HT-29 (cell line): ENCODE results near the gene FAM98B. TPM values are rescaled to one million over a fixed set of nuclear protein-coding genes. Genes with fewer than 3 reads are reported as not detected.
"Not testable (repeated sequence)": the region's sequence is repeated elsewhere in the genome, so short reads cannot be mapped to it uniquely, and the experiment has no call there.

Experiments used
- DNase-seq: peaks from one replicate; pipeline ENCODE4 v3.0.0-alpha.2; 2015; ENCODE audit warnings: low spot score
- total RNA-seq: library from RNA; depleted of rRNA; stranded (reverse); fragments of >200 nt; shearing (Covaris generic); gene quantifications from 2 replicates; pipeline ENCODE4 v1.2.3, GENCODE V29; 2014; rRNA removed

FAM98B gene
- 4.3 and 12.3 TPM in 2 replicates for total RNA-seq

- peak; percentile 97 for DNase-seq
Measured at GRCh38 chr15:38453971-38454695, at the start of gene FAM98B. FAM98B (plus strand) TSS chr15:38454127; CDS start chr15:38454162, 35 bp downstream.

DNA sequence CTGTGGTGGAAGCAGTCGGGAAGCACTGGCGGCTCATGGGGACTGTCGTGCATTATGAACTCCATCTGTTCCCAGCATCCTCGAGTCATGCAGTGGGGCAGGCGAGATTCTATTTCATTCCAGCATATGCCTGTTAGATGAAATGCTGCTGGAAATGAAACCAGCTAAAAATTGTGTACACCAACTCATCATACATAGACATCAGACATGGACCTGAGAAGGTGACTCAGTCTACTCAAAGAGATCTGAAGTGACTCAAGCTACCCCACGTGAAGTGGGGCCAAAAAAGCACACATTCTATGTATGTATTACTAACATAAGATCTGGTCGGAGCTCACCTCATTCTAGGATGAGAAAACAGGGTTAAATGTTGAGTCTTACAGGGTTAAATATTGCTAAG, 47.5 kb upstream of the FAM98B start:
- no peak for DNase-seq

- no peak for DNase-seq
Measured at GRCh38 chr15:38408576-38408975, 45.4 kb upstream of the FAM98B start.

DNA sequence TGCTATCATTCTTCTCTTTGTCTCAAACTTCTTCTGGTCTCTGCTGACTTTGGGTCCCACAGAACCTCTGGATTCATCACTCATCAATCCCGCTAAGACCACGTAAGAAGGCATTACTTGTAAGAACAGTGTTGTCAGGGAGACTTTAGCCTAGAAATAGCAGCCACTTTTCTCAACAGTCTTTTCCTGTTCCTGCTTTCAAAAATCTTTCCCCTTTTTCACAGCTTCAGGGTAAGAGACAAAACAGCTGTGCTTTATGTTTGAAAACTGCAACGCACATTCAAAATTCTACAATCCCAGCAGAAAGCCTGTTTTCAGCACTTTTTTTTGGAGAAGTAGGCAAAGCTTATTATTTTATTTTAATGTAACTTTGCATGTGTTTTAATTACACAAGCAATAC, 42.0 kb upstream of the FAM98B start:
- DNase-seq, result no peak

DNA sequence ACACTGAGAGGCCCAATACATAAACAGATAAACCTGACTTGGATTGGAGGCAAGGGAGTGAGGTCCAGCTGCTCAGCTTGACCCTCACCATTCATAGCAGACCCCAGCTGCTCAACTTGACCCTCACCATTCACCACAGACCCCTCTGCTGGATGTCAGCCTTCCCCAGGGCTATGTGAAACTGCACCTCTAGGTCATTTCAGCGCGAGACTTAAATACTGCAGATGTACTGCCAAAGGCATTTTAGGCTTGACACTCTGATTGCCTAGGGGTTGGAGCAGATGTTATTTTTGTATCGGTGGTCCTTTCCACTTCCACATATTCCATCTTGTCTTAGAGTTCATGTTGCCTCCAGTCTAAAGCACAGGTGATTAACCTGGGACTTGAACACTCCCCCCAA, 41.5 kb upstream of the FAM98B start:
- DNase-seq, result no peak

DNA sequence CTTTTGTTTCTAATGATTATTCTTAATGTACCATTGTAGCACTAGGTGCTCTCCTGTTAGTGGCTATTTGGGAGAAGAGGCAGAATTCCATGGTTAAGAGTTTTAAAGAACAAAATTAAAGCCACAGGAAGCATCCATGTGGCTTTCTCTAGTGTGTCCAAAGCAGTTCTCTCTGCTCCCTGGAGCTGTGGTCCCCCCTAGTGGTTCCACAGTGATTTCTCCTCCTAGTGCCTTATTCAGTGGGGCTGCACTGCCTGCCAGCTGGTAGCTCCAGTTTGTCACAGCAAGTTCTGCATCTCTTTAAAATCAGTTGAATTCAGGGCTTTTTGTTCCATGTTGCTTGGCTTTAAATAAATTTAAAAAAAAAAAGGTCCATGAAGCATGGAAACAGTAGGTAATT, 39.6 kb upstream of the FAM98B start:
- peak; percentile 81 for DNase-seq

DNA sequence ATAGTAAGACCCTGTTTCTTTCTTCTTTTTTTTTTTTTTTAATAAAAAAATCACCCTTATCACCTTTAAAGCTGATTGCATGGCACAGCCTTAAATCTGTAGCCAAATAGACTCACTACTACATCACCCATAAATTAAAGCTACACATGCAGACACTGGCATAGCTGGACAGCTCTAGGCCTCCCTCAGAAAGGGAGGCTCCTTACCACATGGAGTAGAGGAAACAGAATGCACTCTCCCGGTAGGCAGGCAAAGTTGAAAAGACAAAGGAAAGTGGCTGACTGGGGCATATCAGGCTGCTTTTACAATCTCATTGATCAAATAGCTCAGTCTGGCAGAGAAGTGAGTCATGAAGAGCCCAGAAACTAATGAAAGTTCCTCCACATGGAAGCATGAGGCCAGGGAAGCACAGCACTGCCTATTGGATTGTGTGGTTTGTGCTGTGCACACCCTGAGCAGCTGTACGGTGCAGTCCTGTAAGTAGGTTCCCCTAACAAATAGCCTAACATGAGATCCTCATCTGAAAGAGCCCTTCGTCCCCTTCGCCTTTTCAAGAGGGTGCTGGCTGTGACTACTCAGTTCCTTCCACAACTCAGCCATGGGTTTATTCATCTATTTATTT, 32.7 kb upstream of the FAM98B start:
- DNase-seq, result no peak

GRCh38 chr15:38424101-38424552, 29.8 kb upstream of the FAM98B start:
- DNase-seq, result no peak

GRCh38 chr15:38425269-38425668, 28.7 kb upstream of the FAM98B start:
- DNase-seq, result no peak

- DNase-seq, result no peak
Measured at GRCh38 chr15:38427380-38427779, 26.5 kb upstream of the FAM98B start.

DNA sequence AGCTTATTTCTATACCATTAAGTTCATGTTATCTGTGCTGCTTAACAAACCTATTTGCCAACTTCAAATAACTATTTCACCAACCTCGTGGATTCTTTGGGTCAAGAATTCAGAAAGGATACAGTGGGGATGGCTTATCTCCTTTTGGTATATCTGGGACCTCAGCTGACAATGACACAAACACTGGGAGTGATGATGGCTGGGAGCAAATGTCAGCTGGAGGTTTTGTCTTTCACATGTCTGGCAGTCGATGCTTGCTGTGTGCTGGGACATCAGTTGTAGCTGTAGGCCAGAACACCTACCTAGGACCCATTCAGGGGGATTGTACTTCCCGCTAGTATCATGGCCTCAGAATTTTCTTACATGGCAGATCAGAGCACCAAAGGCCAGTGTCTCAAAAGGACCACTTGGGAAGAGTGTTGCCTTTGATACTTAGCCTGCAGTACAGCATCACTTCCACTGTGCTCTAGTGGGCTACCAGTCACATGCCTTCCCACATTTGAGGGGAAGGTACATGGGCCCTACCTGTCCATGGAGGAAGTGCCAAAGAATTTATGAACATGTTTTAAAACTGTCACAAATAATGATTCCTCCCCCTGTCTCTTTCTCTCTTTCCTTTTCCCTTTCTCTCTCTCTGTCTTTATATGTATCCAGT, 23.7 kb upstream of the FAM98B start:
- no peak for DNase-seq

DNA sequence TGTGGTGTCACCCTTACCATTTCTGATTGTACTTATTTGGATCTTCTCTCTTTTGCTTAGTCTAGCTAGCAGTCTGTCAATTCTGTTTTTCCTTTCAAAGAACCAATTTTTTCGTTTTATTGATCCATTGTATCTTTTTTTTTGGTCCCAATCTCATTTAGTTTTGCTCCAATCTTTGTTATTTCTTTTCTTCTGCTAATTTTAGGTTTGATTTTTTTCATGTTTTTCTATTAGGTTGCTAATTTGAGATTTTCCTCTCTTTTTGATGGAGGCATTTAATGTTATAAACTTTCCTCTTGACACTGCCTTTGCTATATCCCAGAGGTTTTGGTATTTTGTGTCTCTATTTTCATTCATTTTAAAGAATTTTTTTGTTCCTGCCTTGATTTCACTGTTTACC, 16.9 kb upstream of the FAM98B start:
- DNase-seq, result no peak

GRCh38 chr15:38437603-38438002, 16.3 kb upstream of the FAM98B start:
- DNase-seq, result not testable (repeated sequence)

GRCh38 chr15:38438031-38438986, 15.6 kb upstream of the FAM98B start:
- no peak for DNase-seq

DNA sequence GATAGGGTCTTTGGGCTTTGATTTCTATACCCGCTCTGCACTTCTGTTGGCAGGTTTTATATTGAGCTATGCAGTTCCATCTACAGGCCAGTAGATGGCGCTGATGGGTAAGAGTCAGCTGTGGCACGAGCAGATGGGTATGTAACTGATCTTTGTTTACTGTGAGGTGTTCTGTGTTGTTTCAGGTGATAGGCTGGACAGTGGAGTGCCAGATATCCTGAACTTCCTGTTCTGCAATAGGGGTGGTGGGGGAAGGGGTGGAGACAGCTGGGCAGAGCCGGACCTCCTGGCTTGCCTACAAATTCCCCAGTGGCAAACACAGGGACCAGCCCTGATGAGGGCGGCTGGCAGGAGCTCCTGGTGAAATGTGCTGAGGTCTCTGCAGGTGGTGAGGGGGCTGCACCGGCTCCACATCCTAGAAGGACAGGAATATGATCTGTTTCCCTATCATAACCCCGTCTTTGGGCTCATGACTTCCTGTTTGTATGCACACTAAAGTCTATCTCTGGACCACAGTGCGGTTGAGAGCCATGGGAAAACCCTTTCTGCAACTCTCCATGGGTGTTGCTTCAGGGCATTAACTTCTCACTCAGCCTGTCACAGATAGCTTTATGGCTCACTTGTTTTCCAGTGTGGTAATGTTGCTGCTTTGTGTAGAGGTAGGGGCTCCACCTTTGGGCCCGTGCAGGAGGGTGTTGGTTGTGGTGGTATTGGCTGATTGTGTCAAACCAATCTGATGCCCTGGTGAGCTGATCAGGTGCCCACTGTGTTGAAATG, 13.4 kb upstream of the FAM98B start:
- peak; percentile 83 for DNase-seq

DNA sequence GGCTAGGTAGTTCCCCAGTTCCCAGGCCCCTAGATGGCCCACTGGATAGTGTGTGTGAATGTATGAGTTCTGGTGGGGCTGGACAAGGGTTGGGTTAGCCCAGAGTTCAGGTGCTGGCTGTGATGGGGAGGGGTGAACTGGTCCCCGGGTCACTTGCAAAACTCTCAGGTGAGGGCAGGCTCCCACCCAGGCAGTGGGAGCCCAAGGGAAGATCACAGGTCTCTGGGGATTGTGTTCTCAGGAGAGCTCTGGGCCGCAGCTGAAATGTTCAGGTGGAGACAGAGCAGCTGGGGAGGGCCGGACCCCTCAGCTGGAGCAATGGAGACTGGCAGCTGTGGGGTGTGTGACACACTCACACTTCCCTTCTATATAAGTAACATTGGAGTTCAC, 12.8 kb upstream of the FAM98B start:
- DNase-seq, result no peak

GRCh38 chr15:38454696-38455090, 766 bp downstream of the FAM98B start:
- no peak for DNase-seq

- DNase-seq, result peak; percentile 12
Measured at GRCh38 chr15:38455092-38455491, 1.2 kb downstream of the FAM98B start.

GRCh38 chr15:38458646-38459045, 4.7 kb downstream of the FAM98B start:
- DNase-seq, result no peak

DNA sequence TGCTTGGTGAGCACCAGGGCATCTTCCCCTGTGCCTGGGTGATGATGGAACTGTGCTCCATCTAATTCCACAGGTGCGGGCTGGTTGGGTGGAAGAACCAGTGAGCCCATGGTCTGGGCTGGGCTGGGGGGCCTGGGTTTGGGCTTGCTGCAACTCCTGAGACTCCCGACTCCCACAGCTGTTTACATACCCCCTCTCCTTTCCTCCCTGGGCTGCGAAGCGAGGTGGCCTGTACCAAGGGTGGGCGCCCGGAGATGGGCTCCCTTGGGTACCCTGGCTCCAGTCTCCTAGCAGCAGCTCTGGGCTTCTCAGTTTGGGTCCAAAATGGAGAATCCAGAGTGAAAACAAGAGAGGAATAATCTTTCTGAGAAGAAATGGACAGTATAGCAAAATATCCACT, 5.6 kb downstream of the FAM98B start:
- no peak for DNase-seq

DNA sequence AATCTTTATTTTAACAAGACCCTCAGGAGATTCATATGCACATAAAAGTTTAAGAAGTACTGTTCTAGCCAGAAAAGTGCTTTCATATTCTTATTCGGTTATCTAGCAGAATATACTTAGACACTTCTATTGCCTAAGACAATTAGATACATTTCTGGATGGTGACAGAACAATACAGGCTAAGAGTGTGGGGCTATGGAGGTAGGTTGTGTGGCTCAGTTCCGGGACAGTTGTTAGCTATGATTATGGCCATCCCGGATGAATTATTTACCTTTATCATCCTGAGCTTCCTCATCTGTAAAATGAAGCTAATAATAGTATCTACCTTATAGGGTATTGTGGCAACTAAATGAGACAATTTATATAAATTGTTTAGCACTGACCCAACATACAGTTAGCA, 6.6 kb downstream of the FAM98B start:
- DNase-seq, result no peak
